ENCODE results near the gene AK9.

Gene AK9

DNA sequence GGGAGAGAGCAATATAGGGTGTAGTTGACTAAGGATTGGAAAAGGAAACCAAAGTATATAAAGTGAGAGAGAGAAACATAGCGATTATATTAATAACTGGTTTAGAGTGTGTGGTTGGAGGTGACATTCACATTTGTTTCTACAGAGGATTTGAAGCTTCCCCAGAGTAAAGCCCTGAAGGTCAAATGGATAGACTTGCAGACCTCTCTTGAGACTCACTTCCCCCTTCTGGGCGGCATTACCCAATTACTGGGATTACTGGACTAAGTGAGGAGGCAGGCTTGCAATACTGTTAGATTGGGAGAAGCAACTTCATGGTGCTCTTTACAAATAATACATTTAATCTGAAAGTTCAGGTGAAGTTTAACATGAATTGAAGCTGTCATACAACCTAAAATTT lies 10.8 kb upstream of the AK9 start:
- H3K4me3 ChIP-seq (ENCODE audit: low read length, poor library complexity, severe bottlenecking), result no peak overlapping the region
- no peak overlapping the region for H3K4me2 ChIP-seq (ENCODE audit: low read depth, low read length, poor library complexity, severe bottlenecking)
- no peaks in the 10 kb centered on the region for H3K27me3 ChIP-seq (ENCODE audit: insufficient read depth, low read length, poor library complexity, severe bottlenecking)
- H4K20me1 ChIP-seq (ENCODE audit: insufficient read depth, low read length, poor library complexity, severe bottlenecking), result no peaks in the 10 kb centered on the region
- no peaks in the 10 kb centered on the region for H3K9me3 ChIP-seq (ENCODE audit: insufficient read depth, low read depth, low read length)
- H3K36me3 ChIP-seq (ENCODE audit: insufficient read depth, low read length), result no peaks in the 10 kb centered on the region
- H3K79me2 ChIP-seq (ENCODE audit: insufficient read depth, low read length), result no peaks in the 10 kb centered on the region
- H3K9me2 ChIP-seq (replicated peaks; ENCODE audit: low read depth, low read length), result no peaks in the 10 kb centered on the region
- H3F3A ChIP-seq (ENCODE audit: low read depth), result no peaks in the 10 kb centered on the region
- no peak overlapping the region for H2AFZ ChIP-seq (ENCODE audit: low read length)
- H3K4me1 ChIP-seq (ENCODE audit: insufficient read depth, low read length, poor library complexity, severe bottlenecking), result peaks cover 12% of the 10 kb centered on the region
- no peak overlapping the region for H3K9ac ChIP-seq (ENCODE audit: low read depth, low read length, poor library complexity, severe bottlenecking)
- TF ChIP-seq EZH2phosphoT487 (IDR thresholded peaks at IDR 0.05; ENCODE audit: borderline replicate concordance) (no peak), CTCF (conservative IDR thresholded peaks at IDR 0.05; ENCODE audit: low read length) (no peak)

DNA sequence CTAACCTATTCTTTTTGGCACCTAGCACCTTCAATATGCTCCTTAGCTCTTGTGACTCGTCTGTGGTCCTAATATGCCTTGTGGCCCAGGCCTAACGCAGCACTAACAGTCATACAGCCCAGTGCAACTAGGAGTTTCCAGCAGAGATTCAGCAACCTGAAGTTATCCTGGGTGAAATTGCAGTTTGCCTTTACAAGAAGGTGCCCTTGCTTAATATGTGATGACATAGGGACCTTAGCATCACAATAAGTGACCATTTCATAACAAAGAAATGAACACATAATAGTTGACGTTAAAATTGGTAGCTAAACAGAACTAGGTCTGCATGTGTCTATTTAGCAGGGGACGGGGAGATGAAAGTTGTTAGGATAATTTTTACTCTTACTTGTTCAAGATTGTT lies 10.2 kb upstream of the AK9 start:
- Histone ChIP-seq H3F3A (ENCODE audit: low read depth) (no peaks in the 10 kb centered on the region), H3K4me1 (ENCODE audit: insufficient read depth, low read length, poor library complexity, severe bottlenecking) (peaks cover 6% of the 10 kb centered on the region), H3K9me3 (ENCODE audit: insufficient read depth, low read depth, low read length) (no peaks in the 10 kb centered on the region), H3K36me3 (ENCODE audit: insufficient read depth, low read length) (no peaks in the 10 kb centered on the region), H3K79me2 (ENCODE audit: insufficient read depth, low read length) (no peaks in the 10 kb centered on the region), H3K27me3 (ENCODE audit: insufficient read depth, low read length, poor library complexity, severe bottlenecking) (no peaks in the 10 kb centered on the region), H3K9me2 (replicated peaks; ENCODE audit: low read depth, low read length) (no peaks in the 10 kb centered on the region), H3K9ac (ENCODE audit: low read depth, low read length, poor library complexity, severe bottlenecking) (no peak overlapping the region), H3K4me3 (ENCODE audit: low read length, poor library complexity, severe bottlenecking) (no peak overlapping the region), H2AFZ (ENCODE audit: low read length) (no peak overlapping the region), H4K20me1 (ENCODE audit: insufficient read depth, low read length, poor library complexity, severe bottlenecking) (no peaks in the 10 kb centered on the region), H3K4me2 (ENCODE audit: low read depth, low read length, poor library complexity, severe bottlenecking) (no peak overlapping the region)
- TF ChIP-seq CTCF (conservative IDR thresholded peaks at IDR 0.05; ENCODE audit: low read length) (no peak), EZH2phosphoT487 (IDR thresholded peaks at IDR 0.05; ENCODE audit: borderline replicate concordance) (no peak)

GRCh38 chr6:109696355-109696754 lies 5.4 kb upstream of the AK9 start:
- H3K4me1 ChIP-seq (ENCODE audit: insufficient read depth, low read length, poor library complexity, severe bottlenecking), result peaks cover 28% of the 10 kb centered on the region
- no peak overlapping the region for H2AFZ ChIP-seq (ENCODE audit: low read length)
- no peak overlapping the region for H3K4me3 ChIP-seq (ENCODE audit: low read length, poor library complexity, severe bottlenecking)
- no peak for TF ChIP-seq CTCF (conservative IDR thresholded peaks at IDR 0.05; ENCODE audit: low read length)
- no peak for TF ChIP-seq EZH2phosphoT487 (IDR thresholded peaks at IDR 0.05; ENCODE audit: borderline replicate concordance)
- no peaks in the 10 kb centered on the region for H3K9me3 ChIP-seq (ENCODE audit: insufficient read depth, low read depth, low read length)
- no peaks in the 10 kb centered on the region for H3K9me2 ChIP-seq (replicated peaks; ENCODE audit: low read depth, low read length)
- no peaks in the 10 kb centered on the region for H3K27me3 ChIP-seq (ENCODE audit: insufficient read depth, low read length, poor library complexity, severe bottlenecking)
- peaks cover 6% of the 10 kb centered on the region for H4K20me1 ChIP-seq (ENCODE audit: insufficient read depth, low read length, poor library complexity, severe bottlenecking)
- H3F3A ChIP-seq (ENCODE audit: low read depth), result no peaks in the 10 kb centered on the region
- H3K9ac ChIP-seq (ENCODE audit: low read depth, low read length, poor library complexity, severe bottlenecking), result no peak overlapping the region
- peaks cover 17% of the 10 kb centered on the region for H3K79me2 ChIP-seq (ENCODE audit: insufficient read depth, low read length)
- H3K36me3 ChIP-seq (ENCODE audit: insufficient read depth, low read length), result no peaks in the 10 kb centered on the region
- no peak overlapping the region for H3K4me2 ChIP-seq (ENCODE audit: low read depth, low read length, poor library complexity, severe bottlenecking)
